ENCODE data around the gene FOXQ1. TPM values are rescaled to one million over a fixed set of nuclear protein-coding genes. Genes with fewer than 3 reads are reported as not detected.

The FOXQ1 gene
- total RNA-seq, 1 donor from 2014 or later: not detected

- TF ChIP-seq CTCF (IDR thresholded peaks at IDR 0.05): no peak
- Mint-ChIP-seq H3K4me3 (no peak overlapping the region), H3K36me3 (ENCODE audit: low read depth) (no peaks in the 10 kb centered on the region), H3K27me3 (peaks cover 12% of the 10 kb centered on the region), H3K27ac (no peak overlapping the region), H3K9me3 (peaks cover 16% of the 10 kb centered on the region), H3K4me1 (no peaks in the 10 kb centered on the region)
- POLR2A ChIA-PET: no interaction called here
- CTCF ChIA-PET: no interaction called here
- DNase-seq (no peak), ATAC-seq (ENCODE audit: low read depth) (no peak)
- intact Hi-C loops (cut with micrococcal nuclease): no loop called here
Measured at GRCh38 chr6:1271071-1271763, 40.7 kb upstream of the FOXQ1 start.

GRCh38 chr6:1278061-1278720, 33.7 kb upstream of the FOXQ1 start:
- H3K36me3 Mint-ChIP-seq (ENCODE audit: low read depth): no peaks in the 10 kb centered on the region
- CTCF ChIA-PET: no interaction called here
- no peak for TF ChIP-seq CTCF (IDR thresholded peaks at IDR 0.05)
- ATAC-seq (ENCODE audit: low read depth) (no peak), DNase-seq (no peak)
- peaks cover 3% of the 10 kb centered on the region for H3K9me3 Mint-ChIP-seq
- no peaks in the 10 kb centered on the region for H3K4me1 Mint-ChIP-seq
- no peak overlapping the region for H3K4me3 Mint-ChIP-seq
- POLR2A ChIA-PET: no interaction called here
- intact Hi-C loops (cut with micrococcal nuclease): no loop called here
- H3K27ac Mint-ChIP-seq: no peak overlapping the region
- H3K27me3 Mint-ChIP-seq: peaks cover 17% of the 10 kb centered on the region

GRCh38 chr6:1279065-1279464, 32.8 kb upstream of the FOXQ1 start:
- ChIA-PET CTCF (no interaction called here), POLR2A (no interaction called here)
- H3K27me3 Mint-ChIP-seq: peaks cover 18% of the 10 kb centered on the region
- no peak overlapping the region for H3K4me3 Mint-ChIP-seq
- H3K4me1 Mint-ChIP-seq: no peaks in the 10 kb centered on the region
- intact Hi-C loops (cut with micrococcal nuclease): no loop called here
- peaks cover 1% of the 10 kb centered on the region for H3K9me3 Mint-ChIP-seq
- no peak for TF ChIP-seq CTCF (IDR thresholded peaks at IDR 0.05)
- ATAC-seq (ENCODE audit: low read depth): no peak
- DNase-seq: no peak
- no peak overlapping the region for H3K27ac Mint-ChIP-seq
- H3K36me3 Mint-ChIP-seq (ENCODE audit: low read depth): no peaks in the 10 kb centered on the region

- DNase-seq: no peak
- Mint-ChIP-seq H3K27me3 (peaks cover 18% of the 10 kb centered on the region), H3K9me3 (no peaks in the 10 kb centered on the region), H3K27ac (no peak overlapping the region), H3K4me1 (no peaks in the 10 kb centered on the region), H3K36me3 (ENCODE audit: low read depth) (no peaks in the 10 kb centered on the region), H3K4me3 (no peak overlapping the region)
- ATAC-seq (ENCODE audit: low read depth): no peak
- no peak for TF ChIP-seq CTCF (IDR thresholded peaks at IDR 0.05)
- CTCF ChIA-PET: no interaction called here
- intact Hi-C loops (cut with micrococcal nuclease): no loop called here
- POLR2A ChIA-PET: no interaction called here
Measured at GRCh38 chr6:1280666-1281300, 31.1 kb upstream of the FOXQ1 start.

- intact Hi-C loops (cut with micrococcal nuclease): no loop called here
- no peak overlapping the region for H3K27ac Mint-ChIP-seq
- no peaks in the 10 kb centered on the region for H3K9me3 Mint-ChIP-seq
- H3K27me3 Mint-ChIP-seq: peaks cover 21% of the 10 kb centered on the region
- no peaks in the 10 kb centered on the region for H3K4me1 Mint-ChIP-seq
- TF ChIP-seq CTCF (IDR thresholded peaks at IDR 0.05): no peak
- ATAC-seq (ENCODE audit: low read depth) (no peak), DNase-seq (no peak)
- H3K4me3 Mint-ChIP-seq: no peak overlapping the region
- ChIA-PET POLR2A (no interaction called here), CTCF (no interaction called here)
- no peaks in the 10 kb centered on the region for H3K36me3 Mint-ChIP-seq (ENCODE audit: low read depth)
Measured at GRCh38 chr6:1281746-1282145, 30.2 kb upstream of the FOXQ1 start.

Data from activated B cell treated with CpG ODN at 0.5 μM for 24 hours (primary cell).